Measurements from ENCODE around the gene IRX4. TPM values are rescaled to one million over a fixed set of nuclear protein-coding genes. Genes with fewer than 3 reads are reported as not detected.

IRX4 gene
- total and polyA plus RNA-seq, 9 of the 15 experiments (the other 6 are each of a cell fraction or from before 2014, with no cell fraction given), result not detected

DNA sequence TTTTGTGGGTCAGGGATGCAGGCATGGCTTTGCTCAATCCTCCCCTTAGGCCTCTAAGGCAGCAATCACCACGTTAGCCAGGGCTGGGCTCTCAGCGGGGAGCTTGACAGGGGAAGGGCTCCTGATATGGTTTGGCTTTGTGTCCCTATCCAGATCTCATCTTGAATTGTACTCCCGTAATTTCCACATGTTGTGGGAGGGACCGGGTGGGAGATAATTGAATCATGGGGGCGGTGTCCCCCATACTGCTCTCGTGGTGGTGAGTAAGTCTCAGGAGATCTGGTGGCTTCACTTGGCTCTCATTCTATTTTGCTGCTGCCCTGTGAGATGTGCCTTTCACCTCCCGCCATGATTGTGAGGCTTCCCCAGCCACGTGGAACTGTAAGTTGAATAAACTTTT, 11.5 kb upstream of the IRX4 start:
- H3K9ac ChIP-seq (ENCODE audit: insufficient read depth in 1 of 2, low read depth in 2 of 2, low read length in 2 of 2), result no peak overlapping the region
- H3K9me3 ChIP-seq (replicated peaks; ENCODE audit: control insufficient read depth, insufficient read depth, low read depth, low read length), result no peaks in the 10 kb centered on the region
- H3K27me3 ChIP-seq (ENCODE audit: control insufficient read depth in 2 of 2, insufficient read depth in 2 of 2, low read length in 2 of 2), result peaks cover 54 to 85% of the 10 kb centered on the region in 2 experiments
- no peak overlapping the region for H3K4me2 ChIP-seq (ENCODE audit: insufficient read depth, low read length)
- POLR2A ChIA-PET, result no interaction called here
- peaks cover 13% of the 10 kb centered on the region; the same call in 1 of the 2 replicates for H4K20me1 ChIP-seq (replicated peaks; ENCODE audit: control insufficient read depth, insufficient read depth, low read length)
- no peaks in the 10 kb centered on the region for H3K36me3 ChIP-seq (ENCODE audit: control insufficient read depth, insufficient read depth, low read length)
- no peaks in the 10 kb centered on the region; a peak in 1 of 5 replicates for H3K4me1 ChIP-seq (replicated peaks in 1 of 2; ENCODE audit: control insufficient read depth in 2 of 2, insufficient read depth in 2 of 2, low read length in 2 of 2)
- H3K4me3 ChIP-seq, result no peak overlapping the region
- FAIRE-seq (no peak), ATAC-seq (no peak), DNase-seq (ENCODE audit: extremely low read depth in 1 of 4, low spot score in 3 of 4) (no peak)
- no peak overlapping the region for H2AFZ ChIP-seq (ENCODE audit: low read depth, low read length)
- in situ Hi-C loops (cut with MboI) (no loop called here), intact Hi-C loops (cut with micrococcal nuclease) (no loop called here)
- BruUV-seq (replicated peaks), result no TSS peak
- H3K9me1 ChIP-seq (ENCODE audit: control insufficient read depth, insufficient read depth, low read length), result no peaks in the 10 kb centered on the region
- no peak overlapping the region for H3K27ac ChIP-seq (ENCODE audit: extremely low read depth, low read depth, low read length)
- H3K79me2 ChIP-seq (ENCODE audit: control insufficient read depth, insufficient read depth, low read length), result no peaks in the 10 kb centered on the region
- CTCF ChIA-PET (ENCODE audit: low intra/inter-chr PET ratio), result no interaction called here
- WGBS (ENCODE audit: insufficient coverage, low coverage, missing lambda C conversion rate), result 0% methylated on average over 8 of the region's 8 CpGs
- TF ChIP-seq FOXM1 (IDR thresholded peaks at IDR 0.05; ENCODE audit: low read depth) (no peak), FOXM1 (CRISPR knock-in tag; IDR thresholded peaks at IDR 0.05; ENCODE audit: low read depth) (no peak), RFX7 (CRISPR knock-in tag; IDR thresholded peaks at IDR 0.05) (no peak), FIP1L1 (IDR thresholded peaks at IDR 0.05; ENCODE audit: low read depth, low read length, poor library complexity, severe bottlenecking) (no peak), PML (IDR thresholded peaks at IDR 0.05; ENCODE audit: low read length) (no peak), CHD7 (IDR thresholded peaks at IDR 0.05; ENCODE audit: low read depth, low read length) (no peak), HSF4 (CRISPR knock-in tag; IDR thresholded peaks at IDR 0.05; ENCODE audit: borderline replicate concordance) (no peak), ZNF584 (CRISPR knock-in tag; IDR thresholded peaks at IDR 0.05; ENCODE audit: low read depth) (no peak), SUPT5H (IDR thresholded peaks at IDR 0.05) (no peak), SMARCC2 (IDR thresholded peaks at IDR 0.05; ENCODE audit: low read depth) (no peak), SNIP1 (IDR thresholded peaks at IDR 0.05; ENCODE audit: low read depth) (no peak), PCBP2 (IDR thresholded peaks at IDR 0.05; ENCODE audit: low read depth, low read length, poor library complexity, severe bottlenecking) (no peak), PRMT5 (CRISPR knock-in tag; IDR thresholded peaks at IDR 0.05) (no peak), ATF1 (CRISPR knock-in tag; IDR thresholded peaks at IDR 0.05) (no peak), ATF1 (tag; IDR thresholded peaks at IDR 0.05) (no peak)

All from K562 (cell line).